RPMI8226 (cell line): Measurements from ENCODE around the gene UBE2G1.
A peak's percentile ranks its signal among the peaks of the same experiment; 100 is the strongest.

Experiments used
- DNase-seq: peaks from one replicate; pipeline ENCODE4 v3.0.0-alpha.2; 2015

UBE2G1 gene, protein sequence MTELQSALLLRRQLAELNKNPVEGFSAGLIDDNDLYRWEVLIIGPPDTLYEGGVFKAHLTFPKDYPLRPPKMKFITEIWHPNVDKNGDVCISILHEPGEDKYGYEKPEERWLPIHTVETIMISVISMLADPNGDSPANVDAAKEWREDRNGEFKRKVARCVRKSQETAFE

DNA sequence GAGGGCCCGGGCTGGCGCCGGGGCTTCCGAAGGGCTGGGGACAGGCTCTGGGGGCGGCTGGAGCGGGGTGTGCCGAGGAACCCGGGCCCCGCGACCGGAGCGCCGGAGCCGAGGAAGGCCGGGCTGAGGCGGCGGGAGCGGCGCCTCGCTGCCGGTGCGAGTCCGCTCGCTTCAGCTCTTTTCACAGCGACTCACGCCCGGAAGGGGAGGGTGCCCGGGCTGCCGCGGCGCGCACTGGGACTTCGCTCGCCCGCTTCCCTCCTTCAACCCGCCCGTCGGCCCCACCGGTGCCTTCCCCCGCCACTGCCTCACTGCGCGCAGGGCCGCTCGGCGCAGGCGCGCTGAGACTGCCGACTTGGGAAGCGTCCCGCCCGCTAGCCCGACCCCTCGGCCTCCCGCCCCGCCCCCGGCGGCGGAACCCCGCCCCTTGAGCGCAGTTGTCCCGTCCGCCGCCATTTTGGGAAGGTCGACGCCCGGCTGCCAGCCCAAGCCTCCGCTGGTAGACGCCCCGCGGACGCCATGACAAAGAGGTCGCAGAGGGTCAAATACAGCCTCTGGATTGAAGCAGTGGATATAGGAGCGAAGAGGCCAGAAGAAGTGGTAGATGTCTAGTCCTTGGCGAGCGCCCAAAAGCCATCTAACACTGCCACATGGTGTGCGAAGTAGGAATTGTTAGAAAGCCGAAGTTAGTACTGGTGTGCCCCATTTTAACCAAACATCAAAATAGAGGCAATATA lies at the start of gene UBE2G1:
UBE2G1 (minus strand) TSS at position 349 of the 737 bp plus-strand sequence. CDS start 359 bp downstream, outside the sequence.
- DNase-seq = peak; percentile 96

DNA sequence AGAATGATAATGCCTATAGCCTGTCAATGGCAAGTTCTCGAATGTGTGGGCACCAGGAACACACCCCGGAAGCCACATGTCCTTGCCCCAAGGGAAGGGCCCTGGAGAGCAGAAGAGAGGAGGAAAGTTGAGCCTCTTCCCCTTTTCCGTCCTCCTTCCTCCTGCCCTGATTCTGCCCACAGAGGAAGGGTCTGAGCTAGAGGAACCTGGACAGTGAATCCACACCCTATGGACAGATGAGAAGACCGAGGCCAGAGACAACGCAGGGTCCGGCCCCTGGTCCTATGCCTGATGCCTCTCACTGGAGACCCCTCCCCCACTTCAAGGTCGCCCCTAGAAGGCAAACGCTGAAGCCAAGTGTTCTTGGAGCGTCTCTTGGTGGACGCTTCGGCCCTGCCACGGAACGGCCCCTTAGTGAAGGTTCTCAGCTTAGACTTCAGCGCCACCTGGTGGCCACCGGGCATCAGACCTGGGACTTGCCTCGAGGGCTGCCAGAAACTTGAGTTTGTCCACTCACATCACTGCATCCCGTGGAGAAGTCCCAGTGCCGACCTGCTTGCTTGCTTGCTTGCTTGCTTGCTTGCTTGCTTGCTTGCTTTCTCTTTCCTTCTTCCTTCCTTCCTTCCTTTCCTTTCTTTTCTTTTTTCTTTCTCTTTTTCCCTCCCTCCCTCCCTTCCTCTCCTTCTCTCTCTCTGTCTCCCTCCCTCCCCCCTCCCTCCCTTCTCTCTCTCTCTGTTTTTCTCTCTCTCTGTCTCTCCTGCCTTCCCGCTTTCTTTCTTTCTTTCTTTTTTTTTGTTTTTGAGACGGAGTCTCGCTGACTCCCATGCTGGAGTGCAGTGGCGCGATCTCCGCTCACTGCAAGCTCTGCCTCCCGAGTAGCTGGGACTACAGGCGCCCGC lies 46.7 kb upstream of the UBE2G1 start:
- peak; percentile 89 for DNase-seq

DNA sequence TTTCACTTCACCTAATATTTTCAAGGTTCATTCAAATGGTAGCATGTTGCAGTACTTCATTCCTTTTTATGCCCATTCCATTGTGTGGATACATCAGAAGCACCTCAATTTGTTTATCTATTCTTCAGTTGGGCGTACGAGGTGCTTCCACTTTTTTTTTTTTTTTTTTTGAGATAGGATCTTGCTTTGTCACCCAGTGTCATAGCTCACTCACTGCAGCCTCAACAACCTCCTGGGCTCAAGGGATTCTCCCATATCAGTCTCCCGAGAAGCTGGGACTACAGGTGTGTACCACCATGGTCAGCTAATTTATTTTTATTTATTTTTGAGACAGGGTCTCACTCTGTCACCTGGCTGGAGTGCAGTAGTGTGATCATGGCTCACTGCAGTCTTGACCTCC lies 44.7 kb upstream of the UBE2G1 start:
- DNase-seq = no peak

DNA sequence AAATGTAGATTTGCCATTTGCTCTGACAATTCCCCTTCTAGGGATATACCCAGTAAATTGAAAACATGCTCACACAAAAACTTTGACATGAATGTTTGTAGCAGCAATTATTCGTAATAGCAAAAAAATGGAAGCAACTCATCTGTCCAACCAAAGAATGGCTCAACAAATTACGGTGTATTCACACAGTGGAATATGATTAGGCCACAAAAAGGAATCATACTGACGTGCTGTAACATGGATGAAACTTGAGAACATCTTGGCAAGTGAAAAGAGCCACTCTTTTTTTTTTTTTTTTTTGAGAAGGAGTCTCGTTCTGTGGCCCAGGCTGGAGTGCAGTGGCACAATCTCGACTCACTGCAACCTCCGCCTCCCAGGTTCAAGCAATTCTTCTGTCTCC lies 43.2 kb upstream of the UBE2G1 start:
- no peak for DNase-seq

DNA sequence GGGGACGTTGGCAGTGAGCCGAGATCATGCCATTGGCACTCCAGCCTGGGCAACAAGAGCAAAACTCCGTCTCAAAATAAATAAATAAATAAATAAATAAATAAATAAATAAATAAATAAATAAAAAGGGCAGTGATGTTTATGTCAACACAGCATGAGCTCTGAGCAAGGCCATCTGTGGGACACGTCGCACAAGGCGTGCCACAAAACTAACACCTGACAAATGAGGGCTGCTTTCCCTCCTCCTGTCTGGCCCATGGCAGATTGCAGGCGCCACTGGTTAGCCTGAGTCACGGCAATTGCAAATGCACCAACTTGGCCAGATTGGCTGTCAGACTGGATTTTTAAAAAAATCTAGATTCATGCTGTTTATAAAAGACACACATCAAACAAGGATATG lies 41.4 kb upstream of the UBE2G1 start:
- no peak for DNase-seq

DNA sequence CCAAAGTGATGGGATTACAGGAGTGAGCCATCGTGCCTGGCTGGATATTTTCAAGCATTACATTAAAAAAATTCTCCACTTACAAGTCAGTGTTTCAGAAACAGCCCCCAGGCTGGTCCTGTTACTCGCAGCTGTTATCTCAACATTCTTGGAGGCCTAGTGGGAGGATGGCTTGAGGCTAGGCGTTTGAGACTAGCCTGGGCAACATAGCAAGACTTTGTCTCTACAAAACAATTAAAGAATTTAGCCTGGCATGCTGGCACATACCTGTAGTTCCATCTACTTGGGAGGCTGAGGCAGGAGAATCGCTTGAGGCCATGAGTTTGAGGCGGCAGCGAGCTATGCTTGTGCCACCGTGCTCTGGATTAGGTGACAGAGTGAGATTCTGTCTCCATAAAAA lies 40.7 kb upstream of the UBE2G1 start:
- DNase-seq = no peak

DNA sequence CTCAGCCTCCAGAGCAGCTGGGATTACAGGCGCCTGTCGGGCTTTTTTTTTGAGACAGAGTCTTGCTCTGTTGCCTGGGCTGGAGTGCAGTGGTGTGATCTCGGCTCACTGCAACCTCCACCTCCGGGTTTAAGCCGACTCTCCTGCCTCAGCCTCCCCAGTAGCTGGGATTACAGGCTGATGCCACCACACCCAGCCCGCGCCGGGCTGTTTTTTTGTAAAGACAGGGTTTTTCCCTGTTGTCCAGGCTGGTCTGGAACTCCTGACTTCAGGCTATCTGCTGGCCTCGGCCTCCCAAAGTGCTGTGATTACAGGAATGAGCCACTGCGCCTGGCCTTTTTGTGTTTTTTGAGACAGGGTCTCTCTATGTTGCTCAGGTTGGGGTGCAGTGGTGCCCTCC lies 39.9 kb upstream of the UBE2G1 start:
- no peak for DNase-seq

DNA sequence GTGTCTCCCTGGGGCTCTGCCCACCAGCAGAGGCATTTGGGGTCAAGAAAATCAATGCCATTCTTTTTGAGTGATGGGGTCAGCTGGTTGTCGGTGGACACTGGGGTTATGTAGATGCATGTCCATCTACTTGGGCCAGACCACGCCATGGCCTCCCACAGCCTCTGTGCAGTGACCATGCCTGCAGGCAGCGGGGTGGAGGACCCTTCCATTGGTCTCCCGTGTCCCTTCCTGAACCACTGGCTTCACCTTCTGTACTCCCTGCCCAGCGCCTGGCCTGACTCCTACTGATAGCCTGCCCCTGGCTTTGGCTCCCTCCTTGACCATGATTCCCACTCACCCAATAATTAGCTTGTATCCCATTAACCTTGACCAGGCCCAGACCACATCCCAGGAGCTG lies 39.2 kb upstream of the UBE2G1 start:
- no peak for DNase-seq

DNA sequence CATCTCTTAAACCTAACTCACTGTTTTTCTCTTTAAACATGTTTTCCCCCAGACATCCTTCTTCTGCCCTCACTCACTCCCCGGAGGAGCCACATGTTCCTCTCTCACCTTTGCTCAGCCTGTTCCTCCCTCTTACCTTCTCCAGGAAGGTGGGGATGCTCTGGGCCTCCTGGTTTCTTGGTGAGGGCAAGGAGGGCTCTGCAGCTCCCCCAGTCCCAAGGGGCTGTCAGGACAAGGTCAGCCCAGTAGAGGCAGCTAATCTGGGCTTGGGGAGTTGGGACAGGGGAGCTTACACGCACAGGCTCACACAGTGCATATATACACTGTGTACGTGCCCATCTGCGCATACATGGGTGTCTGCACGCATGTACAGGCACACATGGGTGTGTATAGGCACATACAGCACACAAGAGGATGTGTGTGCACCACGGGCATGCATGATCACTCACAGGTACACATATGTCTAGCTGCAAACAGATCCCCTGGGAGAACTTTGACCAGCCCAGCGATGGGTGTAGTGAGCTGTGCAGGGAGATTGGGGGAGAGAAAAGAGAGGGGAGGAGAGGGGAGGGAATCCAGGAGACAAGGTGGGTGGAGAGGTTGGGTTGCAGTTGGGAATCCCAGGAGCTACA lies 38.7 kb upstream of the UBE2G1 start:
- DNase-seq = no peak

DNA sequence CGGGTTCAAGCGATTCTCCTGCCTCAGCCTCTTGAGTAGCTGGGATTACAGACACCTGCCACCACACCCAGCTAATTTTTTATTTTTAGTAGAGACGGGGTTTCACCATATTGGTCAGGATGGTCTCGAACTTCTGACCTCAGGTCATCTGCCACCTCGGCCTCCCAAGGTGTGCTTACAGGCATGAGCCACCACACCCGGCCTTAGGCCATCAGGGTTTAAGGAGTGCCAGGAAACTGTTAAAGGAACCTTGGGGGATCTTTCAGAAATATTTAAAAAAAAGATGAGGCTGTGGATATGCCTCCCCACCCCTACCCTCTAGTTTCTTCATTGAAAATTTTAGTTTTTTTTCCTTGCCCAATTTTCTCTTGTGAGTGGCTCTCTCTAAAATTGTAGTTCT lies 31.4 kb upstream of the UBE2G1 start:
- DNase-seq = peak; percentile 35

DNA sequence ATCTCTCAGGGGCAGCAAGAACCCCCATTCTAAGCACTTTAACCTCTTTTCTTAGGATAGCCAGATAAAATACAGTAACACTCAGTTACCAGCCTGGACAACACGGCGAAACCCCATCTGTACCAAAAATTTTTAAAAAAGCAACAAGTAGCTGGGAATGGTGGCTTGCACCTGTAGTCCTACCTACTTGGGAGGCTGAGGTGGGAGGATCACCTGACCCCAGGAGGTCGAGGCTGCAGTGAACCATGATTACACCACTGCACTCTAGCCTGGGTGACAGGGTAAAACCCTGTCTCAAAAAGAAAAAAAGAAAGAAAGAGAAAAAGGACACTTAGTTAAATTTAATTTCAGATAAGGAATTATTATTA lies 28.6 kb upstream of the UBE2G1 start:
- no peak for DNase-seq

DNA sequence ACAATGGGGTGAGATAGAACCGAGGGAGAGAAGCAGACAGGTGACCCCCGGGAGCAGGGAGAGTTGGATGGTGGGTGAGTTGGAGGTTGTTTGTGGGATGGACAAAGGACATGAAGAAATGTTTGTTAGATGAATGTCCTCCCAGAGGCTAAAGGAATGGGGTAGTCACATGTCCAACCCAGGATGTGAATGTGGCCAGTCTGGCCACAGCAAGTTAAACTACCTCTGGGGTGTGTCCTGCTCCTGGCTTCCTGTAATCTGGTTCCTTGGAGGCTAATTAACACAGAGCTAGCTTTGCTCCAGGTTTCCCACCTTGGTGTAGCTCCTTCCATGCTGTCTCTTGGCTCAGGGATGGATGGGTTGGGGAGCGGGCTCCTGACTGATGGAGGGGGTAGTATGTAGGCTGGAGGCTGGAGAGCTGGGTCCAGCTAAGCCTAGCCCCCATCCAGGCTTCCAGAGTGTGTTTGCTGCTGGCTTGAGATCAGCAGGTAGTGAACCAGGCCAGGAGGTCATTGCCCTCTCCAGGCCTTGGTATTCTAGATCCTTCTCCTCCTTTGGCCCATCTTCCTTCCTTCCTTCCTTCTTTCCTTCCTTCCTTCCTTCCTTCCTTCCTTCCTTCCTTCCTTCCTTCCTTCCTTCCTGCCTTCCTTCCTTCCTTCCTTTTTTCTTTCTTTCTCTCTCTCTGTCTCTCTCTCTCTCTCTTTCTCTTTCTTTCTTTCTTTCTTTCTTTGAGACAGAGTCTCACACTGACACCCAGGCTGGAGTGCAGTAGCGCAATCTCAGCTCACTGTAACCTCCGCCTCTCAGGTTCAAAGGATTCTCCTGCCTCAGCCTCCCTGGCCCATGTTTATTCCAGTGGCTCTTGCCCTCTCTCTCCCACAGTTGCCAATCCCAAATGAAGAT lies 28.0 kb upstream of the UBE2G1 start:
- no peak for DNase-seq

DNA sequence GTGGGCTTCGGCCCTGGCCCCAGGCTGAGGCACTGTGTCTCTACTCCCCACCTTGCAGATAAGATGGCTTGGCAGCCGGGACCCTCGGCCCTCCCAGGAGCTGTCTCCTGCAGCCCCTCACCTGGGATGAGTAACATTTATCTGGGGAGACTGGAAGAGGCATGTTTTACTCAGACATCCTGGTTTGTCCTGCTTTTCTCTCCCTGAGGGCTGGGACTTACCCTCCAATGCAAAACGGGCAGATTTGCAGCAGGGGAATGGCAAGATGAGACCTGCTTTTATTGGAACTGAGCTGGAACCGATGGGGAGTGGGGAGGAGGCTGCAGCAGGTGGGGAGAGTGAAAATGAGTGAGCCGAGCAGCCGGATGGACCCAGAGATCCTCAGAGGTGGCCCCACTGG lies 27.3 kb upstream of the UBE2G1 start:
- DNase-seq = no peak

DNA sequence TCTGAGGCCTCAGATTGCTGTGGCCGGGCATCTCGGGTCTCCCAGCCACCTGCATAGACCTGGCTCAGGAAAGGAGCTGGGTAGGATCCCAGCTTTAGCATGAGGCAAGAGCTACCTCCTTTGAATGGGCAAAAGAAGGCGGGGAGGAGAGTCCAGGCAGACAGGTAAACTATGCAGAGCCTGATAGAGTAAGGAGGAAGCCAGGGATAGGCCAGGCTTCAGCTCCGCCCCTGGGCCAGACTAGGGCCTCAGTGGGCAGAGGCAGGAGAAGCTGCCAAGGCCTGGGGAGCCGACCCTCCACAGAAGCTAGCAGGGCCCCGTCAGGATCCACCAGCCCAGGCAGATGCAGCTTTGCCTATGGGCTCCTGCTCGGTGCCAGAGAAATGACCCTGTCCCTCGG lies 22.6 kb upstream of the UBE2G1 start:
- no peak for DNase-seq

DNA sequence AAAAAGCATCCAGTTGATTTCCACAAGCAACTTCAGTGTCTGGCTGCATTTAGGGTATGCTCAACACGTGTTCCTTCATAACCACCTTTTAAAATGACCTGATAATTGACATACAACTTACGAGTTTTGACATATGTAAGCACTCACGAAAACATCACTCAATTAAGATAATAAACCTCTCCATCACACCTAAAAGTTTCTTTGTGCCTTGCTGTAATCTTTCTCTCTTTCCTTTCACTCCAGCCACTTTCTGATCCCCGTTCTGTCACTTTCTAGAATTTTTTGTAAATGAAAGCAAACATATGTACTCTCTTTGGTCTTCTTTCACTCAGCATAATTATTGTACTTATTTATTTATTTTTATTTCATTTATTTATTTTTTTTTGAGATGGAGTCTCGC lies 20.7 kb upstream of the UBE2G1 start:
- no peak for DNase-seq

DNA sequence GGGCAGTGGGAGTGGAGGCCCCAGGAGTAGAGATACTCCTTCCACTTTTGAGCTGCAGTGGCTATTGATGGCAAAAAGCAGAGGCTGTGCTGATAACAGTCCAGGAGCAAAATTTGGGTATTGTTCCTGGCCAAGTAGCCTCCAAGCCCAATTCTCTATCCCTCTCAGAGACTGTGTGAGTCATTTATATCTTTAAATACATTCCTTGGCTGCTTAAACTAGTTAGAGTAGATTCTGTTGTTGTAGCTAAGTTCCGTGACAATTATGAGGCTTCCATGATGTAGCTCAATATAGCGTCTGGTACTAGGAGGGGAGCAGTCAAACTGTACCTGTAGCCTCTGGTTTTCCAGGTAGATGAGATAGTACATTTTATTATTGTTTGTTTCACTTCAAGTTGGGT lies 19.9 kb upstream of the UBE2G1 start:
- no peak for DNase-seq

DNA sequence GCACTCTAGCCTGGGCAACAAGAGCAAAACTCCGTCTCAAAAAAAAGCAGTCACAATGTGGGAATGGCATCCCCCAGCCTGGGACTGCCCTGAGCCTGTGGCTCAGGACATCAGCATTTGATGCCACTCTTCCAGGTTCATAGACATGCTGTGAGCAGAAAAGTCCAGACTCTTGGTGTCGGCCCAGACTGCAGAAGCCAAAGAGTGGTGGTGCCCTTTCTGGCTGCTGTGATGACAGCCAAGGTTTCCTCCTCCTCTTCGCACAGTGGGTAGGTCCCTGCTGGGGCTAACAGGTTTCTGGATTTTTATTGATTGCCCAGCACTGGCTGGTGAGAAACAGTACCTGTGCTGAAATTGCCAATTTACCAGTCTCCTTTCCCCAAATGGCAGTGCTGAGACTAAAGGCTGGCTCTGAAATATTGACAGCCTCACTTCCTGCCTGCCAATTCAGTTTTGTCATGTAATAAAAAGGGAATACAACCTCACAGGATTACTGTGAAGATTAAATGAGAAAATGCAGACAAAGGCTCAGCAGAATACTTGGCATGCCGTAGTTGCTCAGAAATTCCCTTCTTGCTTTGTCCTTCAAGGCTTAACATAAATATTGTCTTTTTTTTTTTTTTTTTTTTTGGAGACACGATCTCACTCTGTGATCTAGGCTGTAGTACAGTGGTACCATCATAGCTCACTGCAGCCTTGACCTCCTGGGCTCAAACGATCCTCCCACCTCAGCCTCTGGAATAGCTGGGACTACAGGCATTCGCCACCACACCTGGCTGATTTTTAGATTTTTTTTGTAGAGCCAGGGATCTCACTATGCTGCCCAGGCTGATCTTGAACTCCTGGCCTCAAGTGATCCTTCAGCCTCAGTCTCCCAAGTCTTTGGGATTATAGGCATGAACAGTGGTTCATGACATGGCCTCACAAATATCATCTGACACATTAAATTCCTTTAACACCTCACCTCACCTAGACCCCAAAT lies 15.5 kb upstream of the UBE2G1 start:
- no peak for DNase-seq

DNA sequence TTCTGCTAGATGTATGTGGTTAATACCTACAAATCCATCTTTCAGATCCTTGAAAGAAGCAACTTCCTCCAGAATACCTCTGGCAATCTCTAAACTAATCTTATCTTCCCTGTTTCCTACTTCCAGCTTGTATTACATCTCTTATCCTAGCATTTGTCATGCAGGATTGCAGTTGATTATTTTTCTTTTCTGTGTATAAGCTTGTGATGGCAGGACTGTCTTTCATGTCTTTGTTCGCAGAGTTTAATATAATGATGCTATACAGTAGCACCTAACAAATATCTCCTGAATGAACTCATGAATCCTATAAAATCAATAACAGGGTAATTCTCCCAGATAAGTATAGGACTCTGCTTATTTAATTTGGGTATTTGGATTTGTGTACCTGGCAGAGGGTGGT lies 12.2 kb upstream of the UBE2G1 start:
- no peak for DNase-seq

DNA sequence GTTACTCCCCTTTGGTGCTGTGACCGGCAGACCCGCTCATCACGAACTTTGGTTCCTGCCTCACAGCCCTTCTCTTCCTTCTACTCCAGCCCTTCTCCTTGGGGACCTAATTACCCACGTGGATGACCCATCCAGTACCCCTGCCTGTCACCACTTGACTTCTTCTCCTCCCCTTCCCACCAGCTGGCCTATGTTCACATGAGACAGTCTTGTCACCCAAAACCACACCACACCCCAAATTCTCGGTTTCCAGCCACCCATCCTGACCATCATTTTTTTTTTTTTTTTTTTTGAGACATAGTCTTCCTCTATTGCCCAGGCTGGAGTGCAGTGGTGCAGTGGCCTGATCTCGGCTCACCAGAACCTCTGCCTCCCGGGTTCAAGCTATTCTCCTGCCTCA lies 10.8 kb upstream of the UBE2G1 start:
- DNase-seq = peak; percentile 31

DNA sequence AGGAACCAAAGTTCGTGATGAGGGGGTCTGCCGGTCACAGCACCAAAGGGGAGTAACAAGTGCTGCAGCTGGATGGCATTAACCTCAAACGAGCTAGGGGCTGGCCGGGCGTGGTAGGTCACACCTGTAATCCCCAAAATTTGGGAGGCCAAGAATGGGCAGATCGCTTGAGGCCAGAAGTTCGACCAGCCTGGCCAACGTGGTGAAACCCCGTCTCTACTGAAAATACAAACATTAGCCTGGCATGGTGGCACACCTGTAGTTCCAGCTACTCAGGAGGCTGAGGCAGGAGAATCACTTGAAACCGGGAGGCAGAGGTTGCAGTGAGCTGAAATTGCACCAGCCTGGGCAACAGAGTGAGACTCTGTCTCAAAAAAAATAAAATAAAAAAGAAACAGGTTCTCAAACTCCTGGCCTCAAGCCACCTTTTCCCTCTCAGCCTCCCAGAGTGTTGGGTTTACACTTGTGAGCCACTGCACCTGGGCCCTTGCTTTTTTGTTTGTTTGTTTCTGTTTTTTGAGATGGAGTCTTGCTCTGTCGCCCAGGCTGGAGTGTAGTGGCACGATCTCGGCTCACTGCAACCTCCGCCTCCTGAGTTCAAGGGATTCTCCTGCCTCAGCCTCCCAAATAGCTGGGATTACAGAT lies 9.4 kb upstream of the UBE2G1 start:
- DNase-seq = peak; percentile 57
